OCI-M1 (cell line): ENCODE data around the gene MUC15.
A peak's percentile ranks its signal among the peaks of the same experiment; 100 is the strongest.

Source experiments
- DNase-seq: peaks from one replicate; lab custom pipeline; 2025; lab: John Stamatoyannopoulos, UW

MUC15 gene

DNA sequence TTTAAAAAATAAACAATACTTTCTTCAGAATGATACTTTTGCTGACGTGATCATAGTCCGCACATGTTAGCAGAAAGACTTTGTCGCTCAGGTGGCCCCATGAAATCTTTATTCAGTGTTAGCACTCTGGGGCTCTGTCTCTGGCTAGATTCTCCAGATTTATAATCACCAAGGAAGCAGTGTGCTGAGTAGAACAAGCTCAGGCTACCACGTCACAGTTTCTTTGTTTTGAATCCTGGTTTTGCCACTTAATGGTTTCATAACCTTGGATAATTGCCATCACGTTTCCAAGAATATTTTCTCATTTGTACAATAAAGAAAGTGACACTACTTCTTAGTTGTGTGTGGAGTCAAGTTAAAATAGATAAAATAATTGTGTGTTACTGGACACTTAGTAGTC, 3.9 kb upstream of the MUC15 start:
- DNase-seq: no peak

DNA sequence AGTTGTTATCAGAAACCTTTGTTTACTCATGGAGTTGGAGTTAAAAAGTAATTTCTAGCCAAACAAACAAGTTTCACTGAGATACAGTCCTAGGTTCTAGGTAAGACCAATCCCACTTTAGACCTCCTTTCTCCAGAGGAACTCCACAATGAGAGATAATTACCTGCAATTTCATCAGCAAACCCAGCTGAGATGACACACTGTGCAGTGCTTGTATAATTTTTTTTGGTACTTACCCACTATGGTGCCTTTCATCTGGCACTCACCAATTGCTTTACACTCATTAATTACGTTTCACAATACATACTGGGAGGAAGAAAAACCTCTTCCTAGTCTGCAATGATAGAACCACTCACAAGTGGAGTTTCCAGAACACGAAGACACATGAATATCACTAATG, 1.8 kb upstream of the MUC15 start:
- DNase-seq: no peak

DNA sequence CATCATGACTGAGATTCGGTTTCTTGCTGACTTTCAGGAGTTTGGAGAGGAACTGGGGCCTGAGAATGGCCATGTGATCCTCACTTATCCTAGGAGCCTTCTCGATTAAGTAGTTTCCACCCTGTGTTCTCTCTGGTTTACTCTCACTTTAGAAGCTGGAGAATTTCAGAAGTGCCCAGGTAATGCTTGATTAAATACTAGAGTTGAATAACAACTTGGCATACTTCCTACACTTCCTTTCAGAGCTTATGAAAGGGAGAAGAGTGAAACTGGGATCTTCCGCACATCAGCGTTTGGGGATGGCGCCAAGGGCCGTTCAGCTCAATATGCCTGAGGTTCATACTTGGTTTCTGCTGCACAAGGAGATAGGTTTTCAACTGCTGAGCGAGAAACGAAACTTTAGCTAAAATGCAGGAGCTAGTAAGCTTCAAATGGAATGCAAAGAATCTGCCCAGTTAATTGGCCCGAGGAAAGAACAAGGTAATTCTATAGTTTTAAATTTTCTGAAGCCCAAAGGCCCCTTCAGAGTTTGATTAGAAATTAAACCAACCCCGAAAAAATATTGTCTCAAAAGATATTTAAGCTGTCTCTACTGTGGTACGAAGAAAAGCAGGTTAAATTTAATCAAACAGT, 823 bp upstream of the MUC15 start:
- no peak for DNase-seq

- no peak for DNase-seq
These were observed 2.4 kb downstream of the MUC15 start for GRCh38 chr11:26569646-26570045.

- DNase-seq: no peak
These were observed 13.9 kb downstream of the MUC15 start for GRCh38 chr11:26558190-26558589.

DNA sequence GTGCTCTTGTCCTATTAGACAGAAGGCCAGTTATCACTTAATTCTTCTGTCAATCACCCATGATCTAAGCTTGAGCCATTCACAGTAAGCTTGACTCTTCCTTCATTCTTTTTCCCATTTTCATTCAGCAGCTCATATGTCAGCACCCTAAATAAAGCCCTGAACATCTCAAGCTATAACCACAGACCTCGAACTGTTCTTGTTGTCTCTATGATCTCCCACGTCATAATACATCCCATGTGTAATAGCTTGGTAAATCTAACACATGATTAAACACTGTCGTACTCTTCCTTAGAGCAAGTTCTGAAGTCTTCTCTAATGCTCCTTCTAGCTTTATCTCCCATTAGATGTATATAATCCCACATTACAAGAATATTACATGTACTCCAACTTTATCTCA, 14.4 kb downstream of the MUC15 start:
- DNase-seq: no peak

GRCh38 chr11:26556582-26556981, 15.5 kb downstream of the MUC15 start:
- no peak for DNase-seq

DNA sequence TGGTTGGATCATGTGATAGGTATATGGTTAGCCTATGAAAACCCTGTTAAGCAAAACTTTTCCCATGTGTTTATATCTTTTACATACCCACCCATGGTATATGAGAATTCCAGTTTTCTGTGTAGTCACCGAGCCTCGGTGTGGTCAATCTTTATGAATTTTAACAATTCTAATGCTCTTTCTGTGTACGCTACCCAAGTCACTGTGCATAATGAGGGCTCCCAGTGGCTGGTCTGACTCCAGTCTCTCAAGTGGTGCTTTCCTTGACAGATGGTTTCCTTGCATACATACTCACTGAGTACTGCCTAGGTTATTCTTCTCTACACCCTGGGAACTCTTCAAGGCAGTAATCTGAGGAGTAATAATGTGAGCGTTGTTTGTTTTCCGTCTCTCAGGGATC, 17.6 kb downstream of the MUC15 start:
- DNase-seq: no peak

GRCh38 chr11:26553182-26553581, 18.9 kb downstream of the MUC15 start:
- no peak for DNase-seq

- peak; percentile 32 for DNase-seq
These were observed 20.8 kb downstream of the MUC15 start for GRCh38 chr11:26551186-26551801.

DNA sequence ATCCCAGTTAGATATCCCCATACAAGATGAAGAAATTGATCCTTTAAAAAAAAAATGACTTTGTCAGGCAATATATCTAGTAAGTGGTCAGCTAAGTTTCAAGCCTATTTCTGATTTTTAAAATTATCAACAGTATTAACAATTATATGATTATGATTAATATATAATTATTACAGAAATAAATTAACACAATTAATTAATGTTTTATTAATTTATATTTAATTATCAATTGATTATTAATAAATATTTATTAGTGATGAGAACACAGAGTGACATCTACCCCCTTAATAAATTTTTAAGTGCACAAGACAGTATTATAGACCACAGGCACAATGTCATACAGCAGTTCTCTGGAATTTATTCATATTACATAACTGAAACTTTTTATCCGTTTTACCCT, 22.0 kb downstream of the MUC15 start:
- DNase-seq: no peak

DNA sequence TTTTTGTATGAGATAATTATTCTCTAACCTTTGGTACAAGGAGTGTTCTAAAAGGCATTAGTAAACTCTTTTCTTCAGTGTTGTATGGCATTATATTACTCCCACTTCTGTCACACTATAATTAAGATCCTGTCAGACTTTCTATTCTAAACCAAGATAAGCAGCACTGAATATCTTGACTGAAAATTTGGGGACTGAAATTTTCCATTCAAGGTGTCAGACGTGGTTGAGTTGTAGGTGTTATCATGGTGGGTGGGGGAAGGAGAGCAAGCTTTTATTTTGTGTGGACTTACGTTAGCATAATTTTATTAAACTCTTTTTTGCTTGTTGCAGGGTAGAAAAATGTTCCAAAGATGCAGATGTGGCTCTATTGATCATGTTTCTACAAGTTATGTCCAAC, 22.9 kb downstream of the MUC15 start:
- DNase-seq: no peak

- DNase-seq: no peak
These were observed 30.2 kb downstream of the MUC15 start for GRCh38 chr11:26541870-26542269.

DNA sequence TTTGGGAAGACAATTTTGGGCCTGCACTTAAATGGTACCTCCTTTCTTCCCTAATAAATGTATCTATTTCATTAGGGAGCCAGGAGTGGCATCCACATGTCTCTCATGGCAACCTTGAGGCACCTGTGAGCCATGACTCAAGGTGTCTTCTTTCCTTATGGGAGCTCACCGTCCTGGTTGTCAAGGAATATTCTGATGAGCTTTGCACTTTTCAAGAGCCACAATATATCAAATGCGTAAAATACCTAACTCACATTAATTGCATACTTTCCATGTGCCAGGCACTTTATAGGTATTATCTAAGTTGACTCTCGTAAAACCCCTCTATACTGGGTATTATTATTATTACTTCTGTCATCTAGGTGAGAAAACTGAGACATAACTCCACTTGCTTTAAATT, 32.5 kb downstream of the MUC15 start:
- no peak for DNase-seq

DNA sequence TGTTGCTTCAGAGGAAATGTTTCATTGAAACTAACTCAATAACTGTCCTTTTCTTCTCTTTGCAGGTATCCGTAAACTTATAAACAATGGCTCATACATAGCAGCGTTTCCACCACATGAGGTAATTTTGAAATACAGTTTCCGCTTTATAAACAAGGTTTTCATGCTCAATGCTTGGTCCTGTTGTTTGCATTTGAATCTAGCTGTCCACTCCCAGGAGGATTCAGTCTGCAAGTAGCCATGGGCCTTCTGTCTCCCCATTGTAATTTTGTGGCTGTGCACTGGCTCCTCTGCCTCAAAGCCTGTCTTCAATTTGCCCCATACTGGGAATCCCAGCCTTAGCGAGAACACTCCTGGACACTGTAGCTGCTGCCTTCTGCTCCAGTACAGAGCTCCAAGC, 34.7 kb downstream of the MUC15 start:
- DNase-seq: no peak

- DNase-seq: peak; percentile 55
These were observed 44.4 kb downstream of the MUC15 start for GRCh38 chr11:26527685-26528084.

- DNase-seq: peak; percentile 67
These were observed 49.0 kb downstream of the MUC15 start for GRCh38 chr11:26522912-26523610.

- no peak for DNase-seq
These were observed 52.6 kb downstream of the MUC15 start for GRCh38 chr11:26519469-26519868.

DNA sequence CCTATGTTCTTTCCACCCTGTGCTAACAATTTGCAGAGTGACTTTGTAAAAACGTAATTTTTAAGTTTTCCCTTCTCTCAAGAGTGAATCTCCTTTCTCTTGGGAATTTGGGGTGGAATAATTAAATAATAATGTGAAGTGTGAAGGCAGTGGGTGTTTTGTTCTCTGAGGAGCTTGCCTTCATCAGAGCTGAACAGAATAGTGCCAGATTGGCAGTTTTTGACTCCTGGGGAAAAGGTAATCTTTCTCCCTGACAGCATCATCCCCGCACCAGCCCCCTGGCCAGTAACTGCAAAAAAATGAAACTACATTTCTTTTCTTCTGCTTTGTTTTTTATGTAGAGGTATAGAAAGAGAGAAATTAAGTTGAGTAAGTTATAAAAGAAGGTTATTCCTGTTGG, 59.9 kb downstream of the MUC15 start:
- no peak for DNase-seq

- no peak for DNase-seq
These were observed 61.3 kb downstream of the MUC15 start for GRCh38 chr11:26510756-26511155.

GRCh38 chr11:26510164-26510563, 61.9 kb downstream of the MUC15 start:
- no peak for DNase-seq
